CD4-positive, alpha-beta T cell treated with Interleukin-15 for 4 hours (primary cell): ENCODE measurements around the gene CACUL1.
"Not testable (repeated sequence)": the region's sequence is repeated elsewhere in the genome, so short reads cannot be mapped to it uniquely, and the experiment has no call there.

Source experiments
- DNase-seq: peaks from one replicate; pipeline ENCODE4 v3.0.0-alpha.2; 2020; ENCODE audit warnings: low spot score

Gene CACUL1

GRCh38 chr10:118754556-118755423, at the start of gene CACUL1:
Gene CACUL1, minus strand, starts transcription at chr10:118754970. Its CDS starts 208 bp downstream, at chr10:118754762.
- DNase-seq = peak; percentile 100

GRCh38 chr10:118804262-118804773, 49.5 kb upstream of the CACUL1 start:
- no peak for DNase-seq

- no peak for DNase-seq
These were observed 47.5 kb upstream of the CACUL1 start for GRCh38 chr10:118802126-118802793.

GRCh38 chr10:118800920-118801319, 46.1 kb upstream of the CACUL1 start:
- no peak for DNase-seq

GRCh38 chr10:118799777-118800176, 45.0 kb upstream of the CACUL1 start:
- no peak for DNase-seq

- DNase-seq = no peak
These were observed 43.5 kb upstream of the CACUL1 start for GRCh38 chr10:118798231-118798662.

- not testable (repeated sequence) for DNase-seq
These were observed 40.2 kb upstream of the CACUL1 start for GRCh38 chr10:118794971-118795370.

GRCh38 chr10:118793545-118793944, 38.8 kb upstream of the CACUL1 start:
- no peak for DNase-seq

GRCh38 chr10:118792526-118792925, 37.8 kb upstream of the CACUL1 start:
- DNase-seq = peak; percentile 13

GRCh38 chr10:118790058-118790457, 35.3 kb upstream of the CACUL1 start:
- DNase-seq = no peak

GRCh38 chr10:118785551-118785950, 30.8 kb upstream of the CACUL1 start:
- DNase-seq = no peak

- DNase-seq = no peak
These were observed 29.2 kb upstream of the CACUL1 start for GRCh38 chr10:118783776-118784545.

- DNase-seq = not testable (repeated sequence)
These were observed 28.2 kb upstream of the CACUL1 start for GRCh38 chr10:118782916-118783465.

- DNase-seq = no peak
These were observed 26.8 kb upstream of the CACUL1 start for GRCh38 chr10:118781541-118781940.

- DNase-seq = no peak
These were observed 24.0 kb upstream of the CACUL1 start for GRCh38 chr10:118778727-118779126.

- DNase-seq = no peak
These were observed 22.2 kb upstream of the CACUL1 start for GRCh38 chr10:118776960-118777359.

GRCh38 chr10:118776033-118776432, 21.3 kb upstream of the CACUL1 start:
- no peak for DNase-seq

- DNase-seq = no peak
These were observed 20.7 kb upstream of the CACUL1 start for GRCh38 chr10:118775478-118775877.

- no peak for DNase-seq
These were observed 18.3 kb upstream of the CACUL1 start for GRCh38 chr10:118773041-118773440.

GRCh38 chr10:118771976-118772375, 17.2 kb upstream of the CACUL1 start:
- DNase-seq = no peak

GRCh38 chr10:118769898-118770600, 15.3 kb upstream of the CACUL1 start:
- DNase-seq = no peak
